Measurements from ENCODE around the gene AGBL4. TPM values are rescaled to one million over a fixed set of nuclear protein-coding genes. Genes with fewer than 3 reads are reported as not detected.
"Not testable (repeated sequence)": the region's sequence is repeated elsewhere in the genome, so short reads cannot be mapped to it uniquely, and the experiment has no call there.

The AGBL4 gene
- total and polyA plus RNA-seq, 2 of the 4 experiments (the other 2 are of a cell fraction) = not detected

- CTCF ChIA-PET; BruUV-seq (replicated peaks): not testable (repeated sequence)
Measured at GRCh38 chr1:49320493-49320892, 703.3 kb downstream of the AGBL4 start.

More at GRCh38 chr1:49320493-49320892, 703.3 kb downstream of the AGBL4 start:
- H3K18ac ChIP-seq (ENCODE audit: low read depth, low read length); POLR2A ChIA-PET (ENCODE audit: unreplicated experiment); H3K9me3 ChIP-seq (ENCODE audit: control insufficient read depth, insufficient read depth, low read length); DNase-seq; H3K36me3 ChIP-seq (ENCODE audit: control insufficient read depth, insufficient read depth, low read length); H3K9me1 ChIP-seq (ENCODE audit: insufficient read depth, low read length); H3K56ac ChIP-seq (ENCODE audit: extremely low read depth, insufficient read depth, low read length); H4K5ac ChIP-seq (ENCODE audit: low read depth, low read length); H2AFZ ChIP-seq (replicated peaks; ENCODE audit: low read length, poor library complexity); H4K20me1 ChIP-seq (ENCODE audit: insufficient read depth, low read length); H3K14ac ChIP-seq (replicated peaks; ENCODE audit: low read depth, low read length); H2BK15ac ChIP-seq (ENCODE audit: low read depth, low read length); H3K4me1 ChIP-seq (ENCODE audit: control insufficient read depth, insufficient read depth, low read length); ATAC-seq (ENCODE audit: low read depth); in situ Hi-C loops (cut with MboI; ENCODE audit: low sequenced_read_pairs); H2AK5ac ChIP-seq (ENCODE audit: low read depth, low read length); H2AK9ac ChIP-seq (replicated peaks; ENCODE audit: low read depth, low read length, poor library complexity); H3K4me2 ChIP-seq (ENCODE audit: low read depth, low read length); H3K4me3 ChIP-seq (ENCODE audit: insufficient read depth, low read depth, low read length); H2BK20ac ChIP-seq (ENCODE audit: low read depth, low read length); H3K9ac ChIP-seq (ENCODE audit: low read depth, low read length); H3K79me1 ChIP-seq (ENCODE audit: low read depth in 1 of 2, low read length in 2 of 2); H3K27ac ChIP-seq (ENCODE audit: insufficient read depth, low read length); H2BK5ac ChIP-seq (ENCODE audit: low read depth, low read length, poor library complexity, severe bottlenecking); H3K23ac ChIP-seq (ENCODE audit: low read depth, low read length); dilution Hi-C loops (cut with HindIII; ENCODE audit: low sequenced_read_pairs, unreplicated experiment); H3K27me3 ChIP-seq (ENCODE audit: control insufficient read depth, insufficient read depth, low read length); H4K8ac ChIP-seq (ENCODE audit: low read depth in 2 of 2, low read length in 2 of 2); H4K91ac ChIP-seq (ENCODE audit: insufficient read depth, low read depth, low read length); H2BK120ac ChIP-seq (ENCODE audit: low read depth, low read length); intact Hi-C loops (cut with micrococcal nuclease); H3K4ac ChIP-seq (ENCODE audit: low read depth, low read length): not testable (repeated sequence)
- no CpG with 5 or more reads among the region's 2 CpGs for WGBS, 2 experiments (ENCODE audit: extremely low coverage in 2 of 2, insufficient read length in 1 of 2)
